HG03442 (cell line): ENCODE measurements around the gene MAVS.
A peak's percentile ranks its signal among the peaks of the same experiment; 100 is the strongest.
"Not testable (repeated sequence)": the region's sequence is repeated elsewhere in the genome, so short reads cannot be mapped to it uniquely, and the experiment has no call there.

Source experiments
- ATAC-seq: cut with Tn5 transposase; IDR thresholded peaks from one replicate; pipeline ENCODE4 v1.9.1; 2021; ENCODE audit warnings: mild to moderate bottlenecking, moderate library complexity; ENCODE audit not compliant: unreplicated experiment

Gene MAVS

GRCh38 chr20:3885715-3886114, 39.1 kb downstream of the MAVS start:
- no peak for ATAC-seq

GRCh38 chr20:3887876-3888620, 41.4 kb downstream of the MAVS start:
- ATAC-seq, result no peak

GRCh38 chr20:3888622-3889488, 42.2 kb downstream of the MAVS start, which contains the start of gene PANK2:
PANK2 (plus strand) TSS chr20:3889387.
- ATAC-seq, result peak; percentile 91

- ATAC-seq, result peak; percentile 8
These were observed 43.1 kb downstream of the MAVS start for GRCh38 chr20:3889489-3890397.

- ATAC-seq, result no peak
These were observed 43.7 kb downstream of the MAVS start for GRCh38 chr20:3890398-3890751.

- ATAC-seq, result no peak
These were observed 44.6 kb downstream of the MAVS start for GRCh38 chr20:3890999-3891929.

GRCh38 chr20:3894796-3895195, 48.2 kb downstream of the MAVS start:
- no peak for ATAC-seq

- no peak for ATAC-seq
These were observed 49.7 kb downstream of the MAVS start for GRCh38 chr20:3896302-3896701.

- ATAC-seq, result no peak
These were observed 50.4 kb downstream of the MAVS start for GRCh38 chr20:3896853-3897583.

- ATAC-seq, result not testable (repeated sequence)
These were observed 51.5 kb downstream of the MAVS start for GRCh38 chr20:3898181-3898580.

GRCh38 chr20:3898639-3899038, 52.0 kb downstream of the MAVS start:
- no peak for ATAC-seq

- no peak for ATAC-seq
These were observed 53.6 kb downstream of the MAVS start for GRCh38 chr20:3900187-3900604.

GRCh38 chr20:3901028-3901705, 54.5 kb downstream of the MAVS start:
- ATAC-seq, result no peak

GRCh38 chr20:3901706-3902440, 55.2 kb downstream of the MAVS start:
- no peak for ATAC-seq

- no peak for ATAC-seq
These were observed 55.8 kb downstream of the MAVS start for GRCh38 chr20:3902446-3902845.

- ATAC-seq, result no peak
These were observed 57.6 kb downstream of the MAVS start for GRCh38 chr20:3904224-3904623.

- ATAC-seq, result no peak
These were observed 58.2 kb downstream of the MAVS start for GRCh38 chr20:3904857-3905256.
